RKO (cell line): ENCODE data around the gene NEK4.

Experiments used
- DNase-seq: peaks from one replicate; pipeline ENCODE4 v3.0.0-alpha.2; 2016; ENCODE audit warnings: low spot score

The NEK4 gene

GRCh38 chr3:52792961-52793695 is 22.4 kb upstream of the NEK4 start:
- no peak for DNase-seq

- DNase-seq: no peak
Observed at GRCh38 chr3:52792413-52792812, 21.7 kb upstream of the NEK4 start.

GRCh38 chr3:52791928-52792327 is 21.2 kb upstream of the NEK4 start:
- DNase-seq: no peak

- no peak for DNase-seq
Observed at GRCh38 chr3:52791366-52791765, 20.6 kb upstream of the NEK4 start.

- no peak for DNase-seq
Observed at GRCh38 chr3:52790741-52791140, 20.0 kb upstream of the NEK4 start.

- DNase-seq: no peak
Observed at GRCh38 chr3:52790337-52790736, 19.6 kb upstream of the NEK4 start.

- DNase-seq: no peak
Observed at GRCh38 chr3:52789746-52790040, 19.0 kb upstream of the NEK4 start.

- DNase-seq: no peak
Observed at GRCh38 chr3:52788890-52789745, 18.4 kb upstream of the NEK4 start.

GRCh38 chr3:52787672-52788625 is 17.2 kb upstream of the NEK4 start:
- no peak for DNase-seq

GRCh38 chr3:52787246-52787645 is 16.5 kb upstream of the NEK4 start:
- DNase-seq: no peak

- DNase-seq: no peak
Observed at GRCh38 chr3:52786330-52787215, 15.8 kb upstream of the NEK4 start.

- DNase-seq: no peak
Observed at GRCh38 chr3:52784931-52785590, 14.3 kb upstream of the NEK4 start.

GRCh38 chr3:52784021-52784621 is 13.4 kb upstream of the NEK4 start:
- no peak for DNase-seq

GRCh38 chr3:52783211-52783555 is 12.4 kb upstream of the NEK4 start:
- DNase-seq: no peak

GRCh38 chr3:52782412-52783210 is 11.9 kb upstream of the NEK4 start:
- DNase-seq: no peak

- DNase-seq: no peak
Observed at GRCh38 chr3:52781741-52782140, 11.0 kb upstream of the NEK4 start.

GRCh38 chr3:52779837-52780585 is 9.3 kb upstream of the NEK4 start:
- no peak for DNase-seq

- DNase-seq: no peak
Observed at GRCh38 chr3:52779011-52779836, 8.5 kb upstream of the NEK4 start.
